ENCODE data around the gene CBLIF.
A peak's percentile ranks its signal among the peaks of the same experiment; 100 is the strongest.

Gene CBLIF

DNA sequence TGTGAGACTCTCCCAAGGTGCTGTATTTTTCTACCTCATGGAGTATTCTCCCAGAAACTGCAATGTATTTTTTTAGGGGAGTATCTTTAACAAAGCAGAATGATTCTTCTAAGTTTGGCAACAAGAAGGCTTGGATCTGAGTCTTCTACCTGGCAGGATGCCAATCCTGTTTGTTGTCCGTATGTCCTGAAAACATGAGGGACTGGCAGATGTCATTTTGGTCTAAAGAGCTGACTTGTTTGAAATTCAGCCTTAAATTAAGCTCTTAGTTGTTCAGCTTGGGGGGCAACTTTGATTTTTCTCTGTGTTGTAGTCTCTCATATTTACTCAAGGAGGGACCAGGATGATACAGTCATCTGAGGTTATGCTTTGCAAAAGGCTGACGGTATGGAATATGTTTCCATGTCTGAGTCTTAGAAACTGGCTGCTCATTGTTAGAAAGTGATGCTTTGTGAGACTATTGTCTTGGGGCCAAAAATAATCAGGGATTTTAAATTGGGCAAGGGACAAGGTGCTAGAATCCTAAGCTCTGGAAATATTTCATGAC lies 44.1 kb downstream of the CBLIF start:
- no peak for TF ChIP-seq CTCF (IDR thresholded peaks at IDR 0.05; ENCODE audit: low read depth, low read length)
- no peak overlapping the region for H3K4me3 ChIP-seq (replicated peaks in 1 of 2; ENCODE audit: low read depth in 2 of 2, low read length in 2 of 2)

GRCh38 chr11:59800390-59801025 lies 44.8 kb downstream of the CBLIF start:
- H3K4me3 ChIP-seq (replicated peaks in 1 of 2; ENCODE audit: low read depth in 2 of 2, low read length in 2 of 2) = no peak overlapping the region
- TF ChIP-seq CTCF (IDR thresholded peaks at IDR 0.05; ENCODE audit: low read depth, low read length) = no peak
- no peak for DNase-seq (ENCODE audit: low read depth in 2 of 2)

More for the DNA sequence above, 44.1 kb downstream of the CBLIF start:
- DNase-seq (ENCODE audit: low read depth in 2 of 2) = peak in 1 of 2 donors; percentile 6

DNA sequence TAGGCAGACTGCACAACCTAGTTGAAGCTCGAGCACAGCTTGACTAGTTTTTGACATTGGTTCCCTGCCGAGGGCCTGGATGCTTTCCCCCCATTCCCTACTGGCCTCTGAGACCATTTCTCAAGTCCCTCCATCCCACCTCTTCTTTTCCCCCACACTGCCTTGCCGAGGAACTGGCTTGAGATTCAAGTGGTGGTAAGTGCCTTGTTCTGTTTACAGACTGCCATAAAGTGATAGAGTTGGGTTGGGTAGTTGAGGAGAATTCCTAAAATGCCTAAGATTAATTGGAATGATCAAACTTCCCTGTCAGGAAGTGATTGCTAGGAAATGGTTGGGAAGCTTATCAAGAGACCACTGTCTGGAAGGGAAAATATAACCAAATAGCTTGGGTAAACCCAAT lies 50.9 kb downstream of the CBLIF start:
- TF ChIP-seq CTCF (IDR thresholded peaks at IDR 0.05; ENCODE audit: low read depth, low read length) = no peak
- DNase-seq (ENCODE audit: low read depth in 2 of 2) = no peak
- no peak overlapping the region for H3K4me3 ChIP-seq (replicated peaks in 1 of 2; ENCODE audit: low read depth in 2 of 2, low read length in 2 of 2)

DNA sequence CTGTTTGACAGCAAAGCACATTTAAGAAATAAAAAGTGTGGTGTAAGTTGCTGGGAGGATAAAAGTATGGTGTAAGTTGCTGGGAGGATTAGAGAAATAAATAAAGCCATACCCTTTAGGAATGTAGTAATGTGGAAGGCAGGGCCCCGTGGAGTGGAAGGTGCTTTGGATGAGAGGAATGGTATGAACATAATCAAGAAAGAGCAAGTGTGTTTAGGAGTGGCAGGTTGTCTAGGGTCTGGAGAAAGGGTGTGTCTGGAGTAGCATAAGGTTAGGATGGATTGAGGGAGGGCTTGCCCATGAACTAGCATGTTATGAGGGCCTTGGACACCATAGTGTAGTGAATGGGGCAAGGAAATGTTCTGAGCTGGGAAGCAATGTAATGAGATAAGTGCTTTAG lies 52.8 kb downstream of the CBLIF start:
- no peak for TF ChIP-seq CTCF (IDR thresholded peaks at IDR 0.05; ENCODE audit: low read depth, low read length)
- no peak for DNase-seq (ENCODE audit: low read depth in 2 of 2)

DNA sequence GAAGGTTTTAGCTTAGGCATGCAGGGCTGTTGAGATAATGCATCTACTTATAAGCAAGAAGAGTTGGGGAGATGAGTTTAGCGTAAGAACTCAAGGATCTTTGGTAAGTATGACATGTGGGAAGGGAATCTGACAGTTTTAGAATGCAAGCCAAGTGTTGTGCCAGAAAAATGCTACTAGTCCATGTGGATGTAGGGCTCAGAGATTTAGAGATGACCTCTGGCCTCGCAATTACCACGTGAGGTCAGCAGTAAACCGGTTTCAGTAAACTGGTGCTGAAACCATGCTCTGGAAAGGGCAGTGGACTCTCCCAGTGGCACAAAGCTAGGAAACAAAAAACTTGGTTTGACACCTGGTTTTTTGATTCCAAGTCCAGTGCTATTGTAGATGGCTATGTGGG lies 53.7 kb downstream of the CBLIF start:
- no peak for TF ChIP-seq CTCF (IDR thresholded peaks at IDR 0.05; ENCODE audit: low read depth, low read length)
- DNase-seq (ENCODE audit: low read depth in 2 of 2) = peak in 1 of 2 donors; percentile 31
- H3K4me3 ChIP-seq (replicated peaks in 1 of 2; ENCODE audit: low read depth in 2 of 2, low read length in 2 of 2) = no peak overlapping the region

More for the DNA sequence above, 52.8 kb downstream of the CBLIF start:
- no peak overlapping the region for H3K4me3 ChIP-seq (replicated peaks in 1 of 2; ENCODE audit: low read depth in 2 of 2, low read length in 2 of 2)

GRCh38 chr11:59787816-59788215 lies 57.5 kb downstream of the CBLIF start:
- DNase-seq (ENCODE audit: low read depth in 2 of 2) = peak; percentile 78 to 84
- no peak overlapping the region for H3K4me3 ChIP-seq (replicated peaks in 1 of 2; ENCODE audit: low read depth in 2 of 2, low read length in 2 of 2)
- no peak for TF ChIP-seq CTCF (IDR thresholded peaks at IDR 0.05; ENCODE audit: low read depth, low read length)

- no peak for TF ChIP-seq CTCF (IDR thresholded peaks at IDR 0.05; ENCODE audit: low read depth, low read length)
- DNase-seq (ENCODE audit: low read depth in 2 of 2) = no peak
- H3K4me3 ChIP-seq (replicated peaks in 1 of 2; ENCODE audit: low read depth in 2 of 2, low read length in 2 of 2) = no peak overlapping the region
Observed at GRCh38 chr11:59787255-59787588, 58.1 kb downstream of the CBLIF start.

Data from cardiac fibroblast (primary cell).